Effector memory CD4-positive, alpha-beta T cell (primary cell): ENCODE results near the gene SLC24A1.

ENCODE experiments used
- DNase-seq, 3 donors: peaks; one replicate each; pipeline ENCODE4 v3.0.0-alpha.2; 2020
- H3K27ac ChIP-seq: 2 replicates; pipeline ENCODE4 v1.7.0; 2013; ENCODE audit warnings: mild to moderate bottlenecking, low read length, moderate library complexity; ENCODE audit not compliant: insufficient read depth, poor library complexity, severe bottlenecking
- H3K27me3 ChIP-seq: replicated peaks from 2 replicates; pipeline ENCODE4 v1.7.0; 2013; ENCODE audit warnings: mild to moderate bottlenecking, low read length; ENCODE audit not compliant: insufficient read depth, control insufficient read depth, poor library complexity, severe bottlenecking
- H3K36me3 ChIP-seq: 2 replicates; pipeline ENCODE4 v1.7.0; 2013; ENCODE audit warnings: mild to moderate bottlenecking, low read length, moderate library complexity; ENCODE audit not compliant: control insufficient read depth, insufficient read depth
- H3K4me1 ChIP-seq: 2 replicates; pipeline ENCODE4 v1.7.0; 2013; ENCODE audit warnings: low read length, mild to moderate bottlenecking; ENCODE audit not compliant: control insufficient read depth, insufficient read depth, poor library complexity, severe bottlenecking
- H3K4me3 ChIP-seq: 2 replicates; pipeline ENCODE4 v1.7.0; 2013; ENCODE audit warnings: low read length, low read depth, mild to moderate bottlenecking; ENCODE audit not compliant: insufficient read depth, poor library complexity, severe bottlenecking
- H3K9me3 ChIP-seq: 2 replicates; pipeline ENCODE4 v1.7.0; 2013; ENCODE audit warnings: mild to moderate bottlenecking, low read length, moderate library complexity; ENCODE audit not compliant: control insufficient read depth

Gene SLC24A1

GRCh38 chr15:65633752-65634151, 12.0 kb downstream of the SLC24A1 start:
- Histone ChIP-seq H3K9me3 (no peaks in the 10 kb centered on the region), H3K4me1 (no peaks in the 10 kb centered on the region), H3K27ac (no peak overlapping the region), H3K27me3 (no peaks in the 10 kb centered on the region), H3K4me3 (no peak overlapping the region), H3K36me3 (no peaks in the 10 kb centered on the region)
- no peak for DNase-seq

GRCh38 chr15:65634356-65634755, 12.6 kb downstream of the SLC24A1 start:
- H3K27me3 ChIP-seq = no peaks in the 10 kb centered on the region
- H3K9me3 ChIP-seq = no peaks in the 10 kb centered on the region
- H3K4me1 ChIP-seq = no peaks in the 10 kb centered on the region
- H3K36me3 ChIP-seq = no peaks in the 10 kb centered on the region
- no peak overlapping the region for H3K4me3 ChIP-seq
- no peak overlapping the region for H3K27ac ChIP-seq
- no peak for DNase-seq

DNA sequence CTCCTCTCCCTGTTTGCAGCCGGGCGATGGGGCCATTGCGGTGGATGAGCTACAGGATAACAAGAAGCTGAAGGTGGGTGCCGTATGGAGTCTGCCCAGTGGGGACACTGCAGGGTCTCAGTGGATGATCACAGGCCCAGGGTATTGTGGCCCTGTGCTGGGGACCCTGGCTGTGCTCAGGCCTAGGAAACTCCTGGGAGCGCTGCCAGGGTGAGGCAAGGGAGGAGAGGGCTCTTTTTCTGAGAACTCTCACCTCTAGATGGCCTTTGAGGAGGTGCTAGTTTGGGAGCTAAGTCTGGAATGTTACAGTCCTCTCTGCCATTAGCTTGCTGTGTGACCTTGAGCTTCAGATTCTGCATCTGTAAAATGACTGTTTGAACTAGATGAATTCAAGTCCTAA, 16.4 kb downstream of the SLC24A1 start:
- Histone ChIP-seq H3K4me3 (no peak overlapping the region), H3K27me3 (no peaks in the 10 kb centered on the region), H3K4me1 (no peaks in the 10 kb centered on the region), H3K36me3 (no peaks in the 10 kb centered on the region), H3K9me3 (no peaks in the 10 kb centered on the region), H3K27ac (no peak overlapping the region)
- DNase-seq = no peak

DNA sequence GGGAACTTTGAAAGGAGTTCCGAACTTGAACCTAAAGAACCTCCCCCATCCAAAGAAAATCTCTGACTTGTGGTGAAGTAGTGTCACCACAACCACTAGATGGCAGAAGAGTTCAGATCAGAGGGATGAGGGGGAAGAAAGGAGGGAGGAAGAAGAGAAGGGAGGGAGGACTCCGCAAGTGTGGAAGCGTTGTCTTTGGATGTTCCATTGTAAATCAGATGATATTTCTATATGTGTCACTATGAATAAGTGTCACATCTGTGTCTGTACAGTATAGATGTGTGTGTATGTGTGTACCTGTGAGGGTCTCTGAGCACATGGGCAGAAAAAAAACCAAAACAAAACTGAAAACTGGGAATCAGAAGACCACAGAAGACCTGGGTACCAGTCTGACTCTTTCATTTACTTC, 16.9 kb downstream of the SLC24A1 start:
- Histone ChIP-seq H3K27ac (no peak overlapping the region), H3K27me3 (no peaks in the 10 kb centered on the region), H3K36me3 (no peaks in the 10 kb centered on the region), H3K9me3 (no peaks in the 10 kb centered on the region), H3K4me3 (no peak overlapping the region), H3K4me1 (no peaks in the 10 kb centered on the region)
- peak in 1 of 3 donors; percentile 27 for DNase-seq

- DNase-seq = no peak
- Histone ChIP-seq H3K36me3 (no peaks in the 10 kb centered on the region), H3K9me3 (no peaks in the 10 kb centered on the region), H3K4me1 (no peaks in the 10 kb centered on the region), H3K27me3 (no peaks in the 10 kb centered on the region), H3K27ac (no peak overlapping the region), H3K4me3 (no peak overlapping the region)
Measured at GRCh38 chr15:65639509-65639908, 17.8 kb downstream of the SLC24A1 start.

DNA sequence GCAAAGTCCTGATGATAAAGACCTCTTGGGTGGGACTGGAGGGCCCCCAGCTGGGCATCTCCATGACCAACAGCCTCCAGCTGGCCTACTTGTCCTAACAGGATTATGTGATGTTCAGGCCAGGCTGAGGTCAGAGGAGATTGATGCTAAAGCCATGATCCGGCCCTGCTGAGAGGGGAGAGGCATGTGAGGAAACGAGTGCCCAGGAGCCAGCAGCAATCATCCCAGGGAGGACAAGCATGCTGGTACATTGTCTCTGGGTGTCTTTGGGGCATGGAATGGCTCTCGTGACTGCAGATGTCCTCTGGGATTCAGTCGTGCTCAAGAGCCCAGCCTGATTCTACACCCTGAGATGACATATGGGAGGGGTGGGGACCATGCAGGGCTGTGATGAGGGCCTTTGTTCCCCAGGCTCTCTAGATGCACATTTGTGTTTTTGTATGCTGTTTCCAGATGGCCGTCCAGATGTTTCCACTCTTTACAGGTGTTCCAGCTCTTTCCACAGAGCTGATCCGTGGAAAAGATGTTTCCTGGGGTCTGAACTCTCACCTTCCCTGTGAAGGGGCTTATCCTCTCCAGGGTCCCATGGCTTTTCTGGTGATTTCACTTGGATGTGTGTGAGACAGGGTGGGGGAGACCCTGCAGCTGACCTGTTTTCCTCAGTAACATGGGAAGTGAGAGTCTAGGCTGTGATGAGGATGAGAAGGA, 20.2 kb downstream of the SLC24A1 start:
- H3K27me3 ChIP-seq = no peaks in the 10 kb centered on the region
- no peaks in the 10 kb centered on the region for H3K4me1 ChIP-seq
- no peak overlapping the region for H3K4me3 ChIP-seq
- H3K36me3 ChIP-seq = no peaks in the 10 kb centered on the region
- H3K27ac ChIP-seq = no peak overlapping the region
- no peak for DNase-seq
- no peaks in the 10 kb centered on the region for H3K9me3 ChIP-seq

- H3K4me1 ChIP-seq = no peaks in the 10 kb centered on the region
Measured at GRCh38 chr15:65642594-65642993, 20.9 kb downstream of the SLC24A1 start.

GRCh38 chr15:65644282-65644681, 22.5 kb downstream of the SLC24A1 start:
- no peaks in the 10 kb centered on the region for H3K27me3 ChIP-seq
- H3K9me3 ChIP-seq = no peaks in the 10 kb centered on the region
- no peaks in the 10 kb centered on the region for H3K4me1 ChIP-seq
- H3K27ac ChIP-seq = no peak overlapping the region
- DNase-seq = no peak
- H3K4me3 ChIP-seq = no peak overlapping the region
- H3K36me3 ChIP-seq = no peaks in the 10 kb centered on the region

More at GRCh38 chr15:65642594-65642993, 20.9 kb downstream of the SLC24A1 start:
- no peak overlapping the region for H3K4me3 ChIP-seq
- H3K27ac ChIP-seq = no peak overlapping the region
- H3K36me3 ChIP-seq = no peaks in the 10 kb centered on the region
- H3K27me3 ChIP-seq = no peaks in the 10 kb centered on the region
- H3K9me3 ChIP-seq = no peaks in the 10 kb centered on the region
- DNase-seq = no peak

GRCh38 chr15:65645392-65645791, 23.7 kb downstream of the SLC24A1 start:
- no peaks in the 10 kb centered on the region for H3K27me3 ChIP-seq
- no peak overlapping the region for H3K27ac ChIP-seq
- no peak overlapping the region for H3K4me3 ChIP-seq
- H3K9me3 ChIP-seq = no peaks in the 10 kb centered on the region
- no peaks in the 10 kb centered on the region for H3K36me3 ChIP-seq
- no peak for DNase-seq
- no peaks in the 10 kb centered on the region for H3K4me1 ChIP-seq

- no peaks in the 10 kb centered on the region for H3K27me3 ChIP-seq
- no peaks in the 10 kb centered on the region for H3K4me1 ChIP-seq
- H3K36me3 ChIP-seq = no peaks in the 10 kb centered on the region
- H3K27ac ChIP-seq = no peak overlapping the region
- H3K4me3 ChIP-seq = no peak overlapping the region
- no peak for DNase-seq
- no peaks in the 10 kb centered on the region for H3K9me3 ChIP-seq
Measured at GRCh38 chr15:65646486-65646885, 24.7 kb downstream of the SLC24A1 start.
